Endothelial cell of umbilical vein (primary cell): ENCODE data around the gene SELL. TPM values are rescaled to one million over a fixed set of nuclear protein-coding genes. Genes with fewer than 3 reads are reported as not detected.

Experiments
- BruUV-seq: library from RNA; stranded (reverse); fragments of 400-500 nt; replicated peaks from 2 replicates; lab custom pipeline; 2021; lab: Mats Ljungman, UMichigan
- CTCF ChIA-PET: fragments of 300-600, 350-600 bp; sonication (Branson Sonifier 250); formaldehyde crosslinking; loops from one replicate; lab custom pipeline; 2021; ENCODE audit warnings: antibody characterized with exemption, inconsistent platforms; lab: Charles Lee
- POLR2A ChIA-PET: fragments of 300-600, 350-600 bp; sonication (Branson Sonifier 250); formaldehyde crosslinking; loops from one replicate; lab custom pipeline; 2021; ENCODE audit warnings: antibody characterized with exemption, inconsistent platforms; lab: Charles Lee
- DNase-seq: peaks from one replicate; pipeline ENCODE4 v3.0.0-alpha.2; 2011; ENCODE audit warnings: low read depth, low spot score
- FAIRE-seq: peaks from 2 replicates; lab custom pipeline; 2011; peaks lifted over from hg19 to GRCh38; lab: Jason Lieb, UNC
- H2AFZ ChIP-seq: 2 replicates; pipeline ENCODE4 v1.6.0; 2012; ENCODE audit warnings: low read depth, low read length, control low read depth, inconsistent platforms
- H3K27ac ChIP-seq: 2 replicates; pipeline ENCODE4 v1.5.1; 2011; ENCODE audit warnings: low read depth, mild to moderate bottlenecking, control low read depth, low read length, moderate library complexity; ENCODE audit not compliant: insufficient read depth
- H3K27me3 ChIP-seq, 2 experiments: 2 replicates each; pipeline versions ENCODE4 v1.6.0 to v1.6.1; 2011; ENCODE audit warnings: low read length in 2 of 2, mixed read lengths in 1 of 2; ENCODE audit not compliant: control insufficient read depth in 2 of 2, insufficient read depth in 2 of 2
- H3K36me3 ChIP-seq, 2 experiments: 2 replicates in 1 of 2; 3 replicates in 1 of 2; pipeline ENCODE4 v1.5.1; 2011; ENCODE audit warnings: low read length in 2 of 2, mild to moderate bottlenecking in 1 of 2, moderate library complexity in 1 of 2; ENCODE audit not compliant: control insufficient read depth in 2 of 2, insufficient read depth in 2 of 2; ENCODE audit errors: extremely low read depth in 1 of 2
- H3K4me1 ChIP-seq: 3 replicates; pipeline ENCODE4 v1.5.1; 2011; ENCODE audit warnings: mild to moderate bottlenecking, low read length; ENCODE audit not compliant: control insufficient read depth, insufficient read depth; ENCODE audit errors: extremely low read depth
- H3K4me2 ChIP-seq: 2 replicates; pipeline ENCODE4 v1.6.1; 2011; ENCODE audit warnings: low read length, control low read depth, mixed read lengths; ENCODE audit not compliant: insufficient read depth
- H3K4me3 ChIP-seq, 3 experiments: fragments of 200-600 bp in 1 of 3; sonication (generic), shearing (Covaris generic) in 1 of 3; replicated peaks in 1 of 3; 2 replicates each; pipeline ENCODE4 v1.5.1; 2011 to 2016; ENCODE audit warnings: control low read depth in 3 of 3, low read length in 3 of 3, mild to moderate bottlenecking in 2 of 3, inconsistent platforms in 1 of 3, low read depth in 1 of 3, moderate library complexity in 1 of 3; ENCODE audit not compliant: insufficient read depth in 1 of 3
- H3K79me2 ChIP-seq: 2 replicates; pipeline ENCODE4 v1.6.0; 2012; ENCODE audit warnings: low read length, inconsistent platforms; ENCODE audit not compliant: control insufficient read depth, insufficient read depth
- H3K9ac ChIP-seq: replicated peaks from 2 replicates; pipeline ENCODE3; 2011; ENCODE audit warnings: low read length, control low read depth; ENCODE audit not compliant: insufficient read depth; ENCODE audit errors: extremely low read depth
- H3K9me1 ChIP-seq: replicated peaks from 3 replicates; pipeline ENCODE4 v1.6.0; 2011; ENCODE audit warnings: mild to moderate bottlenecking, low read length; ENCODE audit not compliant: control insufficient read depth, insufficient read depth; ENCODE audit errors: extremely low read depth
- H3K9me3 ChIP-seq: replicated peaks from 2 replicates; pipeline ENCODE4 v1.5.1; 2012; ENCODE audit warnings: low read length, inconsistent platforms; ENCODE audit not compliant: control insufficient read depth, insufficient read depth
- H4K20me1 ChIP-seq: replicated peaks from 2 replicates; pipeline ENCODE3; 2011; ENCODE audit warnings: mild to moderate bottlenecking, low read length; ENCODE audit not compliant: control insufficient read depth, insufficient read depth; ENCODE audit errors: extremely low read depth
- EZH2 ChIP-seq: IDR thresholded peaks from 2 replicates; pipeline ENCODE4 v1.6.1; 2012; ENCODE audit warnings: borderline replicate concordance, low read depth, mild to moderate bottlenecking, moderate library complexity, low read length, inconsistent platforms; ENCODE audit not compliant: severe bottlenecking
- FOS ChIP-seq: IDR thresholded peaks from 2 replicates; pipeline ENCODE4 v1.6.1; 2011; ENCODE audit warnings: mild to moderate bottlenecking, low read length, moderate library complexity, borderline replicate concordance; ENCODE audit not compliant: insufficient read depth
- GATA2 ChIP-seq: IDR thresholded peaks from 2 replicates; pipeline ENCODE4 v1.7.0; 2011; ENCODE audit warnings: low read depth, mild to moderate bottlenecking, moderate library complexity, mixed read lengths, low read length; ENCODE audit not compliant: insufficient read length, insufficient read depth
- JUN ChIP-seq: IDR thresholded peaks from 2 replicates; pipeline ENCODE4 v1.6.1; 2011; ENCODE audit warnings: borderline replicate concordance, low read depth; ENCODE audit not compliant: insufficient read length, insufficient read depth
- MAX ChIP-seq: IDR thresholded peaks from 2 replicates; pipeline ENCODE4 v1.6.1; 2011; ENCODE audit not compliant: insufficient read depth, insufficient read length
- MYC ChIP-seq: IDR thresholded peaks from one replicate; pipeline ENCODE4 v1.6.1; 2011; ENCODE audit warnings: mild to moderate bottlenecking, low read depth, low read length
- POLR2A ChIP-seq: IDR thresholded peaks from 2 replicates; pipeline ENCODE4 v1.6.1; 2012; ENCODE audit warnings: low read depth, mild to moderate bottlenecking, control low read depth, low read length
- POLR2AphosphoS5 ChIP-seq: IDR thresholded peaks from 2 replicates; pipeline ENCODE4 v1.6.1; 2012; ENCODE audit warnings: low read depth, mild to moderate bottlenecking, control low read depth, low read length, moderate library complexity; ENCODE audit not compliant: insufficient read depth
- dilution Hi-C: fragments of 300-500 bp; cut with MboI; formaldehyde crosslinking; loops from one replicate; pipeline ENCODE4 v1.15.0; 2019; ENCODE audit warnings: low sequenced_read_pairs; ENCODE audit not compliant: extremely low pct_ligation_motif_present
- intact Hi-C: fragments of 100-400 bp; cut with micrococcal nuclease; formaldehyde crosslinking; loops from one replicate; pipeline ENCODE4 v1.10.0; 2022
- polyA plus RNA-seq, 4 experiments: library from polyadenylated mRNA; depleted of rRNA in 3 of 4; stranded (reverse) in 3 of 4; unstranded in 1 of 4; fragments of >200 nt; gene quantifications; 2 replicates each; pipeline versions ENCODE4 v1.2.1 to v1.2.3, GENCODE V29; 2011 to 2012; ENCODE audit warnings: missing spikeins in 1 of 4
- total RNA-seq: library from RNA; stranded (reverse); gene quantifications from 2 replicates; pipeline ENCODE4 v1.2.3, GENCODE V29; 2021
- TF ChIP-seq, protein P1 (sequence below), 2 donors: IDR thresholded peaks; 1 replicate in 1 of 2; 2 replicates in 1 of 2; pipeline ENCODE4 v1.5.1; 2011; ENCODE audit warnings: low read length in 2 of 2, mild to moderate bottlenecking in 2 of 2, moderate library complexity in 2 of 2, control low read depth in 1 of 2, inconsistent platforms in 1 of 2, low read depth in 1 of 2; ENCODE audit not compliant: insufficient read depth in 1 of 2; ENCODE audit errors: extremely low read depth in 1 of 2

SELL gene
- total and polyA plus RNA-seq, 2 donors (not counting 3 experiments of a cell fraction or from before 2014, with no cell fraction given), result 0.68 to 1.8 TPM

GRCh38 chr1:169726851-169727250, 15.4 kb upstream of the SELL start:
- ChIA-PET CTCF (interaction anchor here (1.4 to 3.3 kb wide), 2 partner anchors 11 to 15 kb away, joined by 4 to 17 read pairs; no protein-coding TSS in a partner anchor), POLR2A (no interaction called here)
- no peaks in the 10 kb centered on the region for H3K4me1 ChIP-seq
- no peaks in the 10 kb centered on the region for H3K79me2 ChIP-seq
- H2AFZ ChIP-seq, result no peak overlapping the region
- DNase-seq (no peak), FAIRE-seq (no peak)
- H3K36me3 ChIP-seq, result no peaks in the 10 kb centered on the region
- peaks cover 10 to 11% of the 10 kb centered on the region in 2 experiments for H3K27me3 ChIP-seq
- H3K27ac ChIP-seq, result no peak overlapping the region
- H3K4me2 ChIP-seq, result no peak overlapping the region
- dilution Hi-C loops, result no loop called here
- no peaks in the 10 kb centered on the region for H3K9me1 ChIP-seq
- TF ChIP-seq MAX (no peak), EZH2 (no peak), JUN (no peak), GATA2 (no peak), POLR2A (no peak), MYC (no peak), POLR2AphosphoS5 (no peak), FOS (no peak)
- TF ChIP-seq, protein P1, sequence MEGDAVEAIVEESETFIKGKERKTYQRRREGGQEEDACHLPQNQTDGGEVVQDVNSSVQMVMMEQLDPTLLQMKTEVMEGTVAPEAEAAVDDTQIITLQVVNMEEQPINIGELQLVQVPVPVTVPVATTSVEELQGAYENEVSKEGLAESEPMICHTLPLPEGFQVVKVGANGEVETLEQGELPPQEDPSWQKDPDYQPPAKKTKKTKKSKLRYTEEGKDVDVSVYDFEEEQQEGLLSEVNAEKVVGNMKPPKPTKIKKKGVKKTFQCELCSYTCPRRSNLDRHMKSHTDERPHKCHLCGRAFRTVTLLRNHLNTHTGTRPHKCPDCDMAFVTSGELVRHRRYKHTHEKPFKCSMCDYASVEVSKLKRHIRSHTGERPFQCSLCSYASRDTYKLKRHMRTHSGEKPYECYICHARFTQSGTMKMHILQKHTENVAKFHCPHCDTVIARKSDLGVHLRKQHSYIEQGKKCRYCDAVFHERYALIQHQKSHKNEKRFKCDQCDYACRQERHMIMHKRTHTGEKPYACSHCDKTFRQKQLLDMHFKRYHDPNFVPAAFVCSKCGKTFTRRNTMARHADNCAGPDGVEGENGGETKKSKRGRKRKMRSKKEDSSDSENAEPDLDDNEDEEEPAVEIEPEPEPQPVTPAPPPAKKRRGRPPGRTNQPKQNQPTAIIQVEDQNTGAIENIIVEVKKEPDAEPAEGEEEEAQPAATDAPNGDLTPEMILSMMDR (IDR thresholded peaks at IDR 0.05; ENCODE audit: extremely low read depth in 1 of 2, insufficient read depth in 1 of 2, low read depth in 1 of 2, low read length in 2 of 2), result no peak
- H4K20me1 ChIP-seq, result no peaks in the 10 kb centered on the region
- H3K9ac ChIP-seq, result no peak overlapping the region
- BruUV-seq, result no TSS peak
- intact Hi-C loops, result no loop called here
- H3K9me3 ChIP-seq, result no peaks in the 10 kb centered on the region
- no peak overlapping the region for H3K4me3 ChIP-seq
